Thyroid gland (tissue), 4 donors: ENCODE results near the gene ARHGEF10L.

Source experiments
- CTCF ChIP-seq, 6 experiments: fragments of 200-600 bp in 3 of 6; fragments of 450-650 bp in 3 of 6; sonication (generic) in 3 of 6; IDR thresholded peaks; one replicate each; pipeline ENCODE4 v1.5.1; 2016 to 2019; ENCODE audit warnings: antibody characterized with exemption in 6 of 6, mild to moderate bottlenecking in 2 of 6, inconsistent platforms in 1 of 6, moderate library complexity in 1 of 6
- POLR2A ChIP-seq, 2 donors: fragments of 450-650 bp; IDR thresholded peaks; one replicate each; pipeline ENCODE4 v1.6.1; 2017; ENCODE audit warnings: antibody characterized with exemption in 2 of 2, mild to moderate bottlenecking in 2 of 2, moderate library complexity in 1 of 2

GRCh38 chr1:17550729-17551584, 11.5 kb downstream of the ARHGEF10L start:
- TF ChIP-seq CTCF (IDR thresholded peaks at IDR 0.05) (no peak), POLR2A (IDR thresholded peaks at IDR 0.05) (no peak)
